ENCODE results near the gene PPP2R5C. TPM values are rescaled to one million over a fixed set of nuclear protein-coding genes. Genes with fewer than 3 reads are reported as not detected.

The PPP2R5C gene
- total and polyA plus RNA-seq, 2 of the 8 experiments (the other 6 are each of a cell fraction or from before 2014, with no cell fraction given): 49.6 to 95.9 TPM

- Histone ChIP-seq H3K4me3 (ENCODE audit: extremely low read depth in 1 of 4, insufficient read depth in 2 of 4, low read depth in 3 of 4, low read length in 4 of 4) (no peak overlapping the region), H2BK15ac (ENCODE audit: low read length) (no peak overlapping the region), H3K79me2 (ENCODE audit: control insufficient read depth in 1 of 2, insufficient read depth in 2 of 2, low read length in 2 of 2) (peaks cover 0 to 33% of the 10 kb centered on the region in 2 experiments; a peak in 3 of 4 replicates), H2BK12ac (ENCODE audit: low read depth, low read length) (no peak overlapping the region), H4K91ac (replicated peaks; ENCODE audit: insufficient read length, low read length) (no peak overlapping the region), H3K14ac (ENCODE audit: insufficient read length) (no peak overlapping the region), H2BK5ac (ENCODE audit: low read depth, low read length) (no peak overlapping the region), H2AK5ac (ENCODE audit: low read depth, low read length) (no peak overlapping the region), H4K8ac (ENCODE audit: extremely low read depth, insufficient read depth, low read length) (no peak overlapping the region; the same call in 1 of the 2 replicates), H3K56ac (replicated peaks; ENCODE audit: insufficient read length, low read depth, low read length) (no peak overlapping the region), H3K27me3 (replicated peaks in 1 of 4; ENCODE audit: control insufficient read depth in 3 of 4, extremely low read depth in 1 of 4, insufficient read depth in 3 of 4, low read length in 3 of 4) (no peaks in the 10 kb centered on the region), H3K4me1 (replicated peaks in 1 of 4; ENCODE audit: control insufficient read depth in 3 of 4, insufficient read depth in 4 of 4, low read length in 3 of 4) (no peaks in the 10 kb centered on the region), H2BK120ac (replicated peaks; ENCODE audit: low read depth, low read length) (no peak overlapping the region), H3K36me3 (ENCODE audit: control insufficient read depth in 2 of 4, insufficient read depth in 4 of 4, low read length in 3 of 4) (peaks cover 0 to 6% (median 1%) of the 10 kb centered on the region in 4 experiments; a peak in 3 of 8 replicates), H2AFZ (ENCODE audit: low read length) (no peak overlapping the region), H3K18ac (ENCODE audit: extremely low read depth, low read length) (no peak overlapping the region), H4K20me1 (replicated peaks in 1 of 2; ENCODE audit: control insufficient read depth in 1 of 2, insufficient read depth in 2 of 2, low read length in 2 of 2) (peaks cover 5 to 21% of the 10 kb centered on the region in 2 experiments), H3K23ac (ENCODE audit: insufficient read length) (no peak overlapping the region), H2BK20ac (ENCODE audit: low read length) (no peak overlapping the region), H4K5ac (ENCODE audit: insufficient read length, low read depth, low read length) (no peak overlapping the region), H3K9me3 (ENCODE audit: insufficient read depth in 2 of 2, low read depth in 1 of 2, low read length in 1 of 2) (no peaks in the 10 kb centered on the region), H3K9ac (replicated peaks in 1 of 4; ENCODE audit: extremely low read depth in 1 of 4, low read depth in 3 of 4, low read length in 3 of 4) (no peak overlapping the region), H3K79me1 (ENCODE audit: low read depth, low read length) (peaks cover 13% of the 10 kb centered on the region), H3K4me2 (ENCODE audit: insufficient read depth in 1 of 2, low read depth in 2 of 2, low read length in 2 of 2) (no peak overlapping the region), H3K4ac (replicated peaks; ENCODE audit: insufficient read length, low read depth, low read length) (no peak overlapping the region), H3K23me2 (ENCODE audit: low read depth, low read length) (no peaks in the 10 kb centered on the region), H3K27ac (ENCODE audit: low read depth, low read length) (no peak overlapping the region)
- no peak for FAIRE-seq
- DNase-seq (ENCODE audit: low read depth in 1 of 2, low spot score in 2 of 2): no peak
- POLR2A ChIA-PET (ENCODE audit: partially characterized antibody): interaction anchor here (1.6 kb wide), 1 partner anchor 11 kb away, joined by 4 read pairs; no protein-coding TSS in a partner anchor
- 89% methylated on average over 15 of the region's 15 CpGs; no CpG with 5 or more reads in 1 of the 2 experiments for WGBS, 2 experiments (ENCODE audit: extremely low coverage in 1 of 2, insufficient coverage in 1 of 2, insufficient read length in 1 of 2, insufficient replicate concordance in 2 of 2, low coverage in 1 of 2, low lambda C conversion rate in 2 of 2, missing lambda C conversion rate in 1 of 2)
- CTCF ChIA-PET (ENCODE audit: partially characterized antibody): interaction anchor here (0.5 to 2.4 kb wide), 5 partner anchors 45 to 804 kb away, joined by 3 to 15 read pairs (median 3); no protein-coding TSS in a partner anchor
- no peak for TF ChIP-seq TBP (IDR thresholded peaks at IDR 0.05; ENCODE audit: low read depth, low read length)
- TF ChIP-seq NRF1 (IDR thresholded peaks at IDR 0.05; ENCODE audit: low read depth, low read length): no peak
- no peak for TF ChIP-seq USF2 (IDR thresholded peaks at IDR 0.05; ENCODE audit: low read length)
- no peak for TF ChIP-seq SAP30 (IDR thresholded peaks at IDR 0.05; ENCODE audit: insufficient read depth, insufficient replicate concordance, low read length)
- TF ChIP-seq MAX (IDR thresholded peaks at IDR 0.05): no peak
- TF ChIP-seq CTCF (IDR thresholded peaks at IDR 0.05; ENCODE audit: control extremely low read depth in 1 of 3, insufficient read depth in 1 of 3, low read depth in 1 of 3, low read length in 3 of 3): no peak
Measured at GRCh38 chr14:101853455-101854018, 92.0 kb downstream of the PPP2R5C start.
